AG04449 (cell line): ENCODE results near the gene OTUD6A.

Experiments used
- CTCF ChIA-PET: fragments of 350-600 bp; formaldehyde crosslinking; extraction: SDS; loops from one replicate; lab custom pipeline; 2021; ENCODE audit warnings: antibody characterized with exemption; lab: Yijun Ruan, JAX
- POLR2A ChIA-PET: fragments of 400-600, 350-600 bp; formaldehyde crosslinking; extraction: SDS; loops from one replicate; lab custom pipeline; 2020; ENCODE audit warnings: antibody characterized with exemption, inconsistent platforms; lab: Yijun Ruan, JAX
- DNase-seq: peaks from one replicate; pipeline ENCODE4 v3.0.0-alpha.2; 2010; ENCODE audit warnings: low read depth, low spot score
- H3K4me3 ChIP-seq: 2 replicates; pipeline ENCODE4 v1.5.1; 2011; ENCODE audit warnings: low read depth, mild to moderate bottlenecking, control low read depth, low read length
- TF ChIP-seq, protein P1 (sequence below): IDR thresholded peaks from one replicate; pipeline ENCODE4 v1.5.1; 2011; ENCODE audit warnings: mild to moderate bottlenecking, moderate library complexity, low read length, control low read depth, inconsistent platforms; ENCODE audit not compliant: insufficient read depth; ENCODE audit errors: missing control alignments

Gene OTUD6A

DNA sequence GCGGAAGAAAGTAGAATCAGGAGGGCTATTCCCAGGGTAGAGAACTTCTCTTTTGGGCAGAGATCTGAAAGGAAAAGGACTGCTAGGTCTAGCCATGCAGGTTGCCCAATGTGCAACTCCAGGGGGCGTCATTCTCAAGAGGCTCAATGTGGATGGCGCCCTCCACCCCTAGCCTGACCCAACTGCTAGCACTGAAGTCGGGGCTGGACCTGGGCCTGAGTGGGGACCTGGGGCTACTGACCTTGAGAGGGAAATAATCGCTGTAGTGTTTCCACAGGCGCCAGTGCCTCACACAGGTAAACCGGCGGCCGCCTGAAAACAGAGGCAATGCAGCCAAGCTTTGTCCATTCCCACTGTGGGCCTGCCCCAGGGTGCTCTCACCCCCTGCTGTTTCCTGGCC, 18.6 kb upstream of the OTUD6A start:
- H3K4me3 ChIP-seq, result no peak overlapping the region
- ChIA-PET CTCF (no interaction called here), POLR2A (no interaction called here)
- TF ChIP-seq, protein P1, sequence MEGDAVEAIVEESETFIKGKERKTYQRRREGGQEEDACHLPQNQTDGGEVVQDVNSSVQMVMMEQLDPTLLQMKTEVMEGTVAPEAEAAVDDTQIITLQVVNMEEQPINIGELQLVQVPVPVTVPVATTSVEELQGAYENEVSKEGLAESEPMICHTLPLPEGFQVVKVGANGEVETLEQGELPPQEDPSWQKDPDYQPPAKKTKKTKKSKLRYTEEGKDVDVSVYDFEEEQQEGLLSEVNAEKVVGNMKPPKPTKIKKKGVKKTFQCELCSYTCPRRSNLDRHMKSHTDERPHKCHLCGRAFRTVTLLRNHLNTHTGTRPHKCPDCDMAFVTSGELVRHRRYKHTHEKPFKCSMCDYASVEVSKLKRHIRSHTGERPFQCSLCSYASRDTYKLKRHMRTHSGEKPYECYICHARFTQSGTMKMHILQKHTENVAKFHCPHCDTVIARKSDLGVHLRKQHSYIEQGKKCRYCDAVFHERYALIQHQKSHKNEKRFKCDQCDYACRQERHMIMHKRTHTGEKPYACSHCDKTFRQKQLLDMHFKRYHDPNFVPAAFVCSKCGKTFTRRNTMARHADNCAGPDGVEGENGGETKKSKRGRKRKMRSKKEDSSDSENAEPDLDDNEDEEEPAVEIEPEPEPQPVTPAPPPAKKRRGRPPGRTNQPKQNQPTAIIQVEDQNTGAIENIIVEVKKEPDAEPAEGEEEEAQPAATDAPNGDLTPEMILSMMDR, result no peak
- DNase-seq, result no peak

- ChIA-PET POLR2A (no interaction called here), CTCF (interaction anchor here (1.0 kb wide), 1 partner anchor 11 kb away, joined by 3 read pairs; no protein-coding TSS in a partner anchor)
- TF ChIP-seq, protein P1, result no peak
- no peak for DNase-seq
- no peak overlapping the region for H3K4me3 ChIP-seq
Observed at GRCh38 chrX:70044541-70045245, 17.6 kb upstream of the OTUD6A start.

- H3K4me3 ChIP-seq, result no peak overlapping the region
- CTCF ChIA-PET, result interaction anchor here (0.7 to 1.0 kb wide), 2 partner anchors 12 to 86 kb away, joined by 3 read pairs; partner anchors contain the start of gene IGBP1
- DNase-seq, result no peak
- POLR2A ChIA-PET, result no interaction called here
- TF ChIP-seq, protein P1, result no peak
Observed at GRCh38 chrX:70046978-70047377, 15.3 kb upstream of the OTUD6A start.

- ChIA-PET POLR2A (no interaction called here), CTCF (no interaction called here)
- DNase-seq, result no peak
- no peak overlapping the region for H3K4me3 ChIP-seq
- TF ChIP-seq, protein P1, result no peak
Observed at GRCh38 chrX:70049406-70049805, 12.9 kb upstream of the OTUD6A start.

DNA sequence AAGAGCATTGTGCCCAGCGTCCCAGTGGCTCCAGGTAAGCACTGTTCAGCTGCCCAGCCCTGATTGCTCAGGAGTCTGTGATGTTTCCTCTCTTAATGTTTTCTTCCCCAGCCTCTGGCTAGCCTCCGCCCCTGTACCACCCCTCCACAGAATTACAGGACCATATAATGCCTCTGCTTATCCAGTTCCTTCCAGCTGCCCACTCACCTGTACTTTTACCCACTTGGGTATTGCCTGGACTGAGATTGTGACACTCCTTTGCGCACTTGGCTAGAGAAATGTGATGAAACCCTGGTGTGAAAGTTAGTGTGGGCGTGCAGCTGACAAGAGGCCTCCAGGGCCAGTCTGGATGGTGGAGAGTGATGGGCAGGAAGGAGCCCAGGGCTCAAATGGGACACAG, 12.3 kb upstream of the OTUD6A start, which contains the start of gene AWAT2:
AWAT2 (minus strand) TSS at position 14 of the 400 bp plus-strand sequence; CDS start at position 8, 6 bp downstream.
- H3K4me3 ChIP-seq, result no peak within 1 kb of the TSS
- POLR2A ChIA-PET, result no interaction called here
- CTCF ChIA-PET, result no interaction called here
- TF ChIP-seq, protein P1, result no peak
- no peak for DNase-seq

DNA sequence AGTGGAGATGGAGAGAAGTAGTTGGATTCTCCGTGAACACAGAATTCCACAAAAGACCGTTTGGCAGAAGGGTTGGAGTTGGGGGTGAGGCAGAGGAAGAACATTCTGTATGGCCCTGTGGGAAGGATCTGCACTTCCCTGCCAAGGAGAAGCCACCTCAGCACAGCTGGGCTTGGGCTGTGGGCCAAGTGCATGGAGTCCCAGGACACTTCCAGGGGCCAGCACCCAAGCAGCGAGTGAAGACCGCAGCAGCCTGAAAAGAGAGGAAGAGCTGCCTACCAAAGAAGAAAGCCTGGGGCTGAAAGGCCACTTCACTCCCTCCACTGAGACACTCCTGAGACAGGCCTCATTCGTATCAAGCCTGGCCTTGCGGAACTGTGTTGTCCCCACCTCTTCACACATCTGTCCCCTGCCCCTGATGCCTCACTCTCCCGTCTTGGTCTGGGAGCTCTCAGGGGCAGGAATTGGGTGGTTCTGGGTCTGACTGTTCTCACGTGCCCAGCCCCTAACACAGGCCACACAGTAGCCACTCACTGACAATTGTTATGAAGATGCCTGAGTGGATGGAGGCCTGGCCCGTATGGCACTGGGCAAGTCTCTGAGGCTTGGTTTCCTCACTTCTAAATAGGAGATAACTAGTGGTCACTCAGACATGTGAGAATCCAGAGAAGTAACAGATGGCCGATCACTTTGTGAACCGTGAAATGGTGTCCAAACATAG, 9.2 kb upstream of the OTUD6A start:
- POLR2A ChIA-PET, result no interaction called here
- no peak overlapping the region for H3K4me3 ChIP-seq
- CTCF ChIA-PET, result no interaction called here
- DNase-seq, result no peak
- TF ChIP-seq, protein P1, result no peak
